Stimulated activated CD8-positive, alpha-beta memory T cell treated with anti-CD3 and anti-CD28 coated beads, Interleukin-4, amount 100 ng/mL, for 1 hour (primary cell): ENCODE data around the gene PTPRM.

Source experiments
- DNase-seq, 2 donors: peaks; one replicate each; pipeline ENCODE4 v3.0.0-alpha.2; 2020; ENCODE audit warnings: low read depth in 2 of 2, low spot score in 1 of 2

Gene PTPRM

GRCh38 chr18:7890075-7890474, 323.0 kb downstream of the PTPRM start:
- no peak for DNase-seq

GRCh38 chr18:7892556-7892955, 325.4 kb downstream of the PTPRM start:
- no peak for DNase-seq

DNA sequence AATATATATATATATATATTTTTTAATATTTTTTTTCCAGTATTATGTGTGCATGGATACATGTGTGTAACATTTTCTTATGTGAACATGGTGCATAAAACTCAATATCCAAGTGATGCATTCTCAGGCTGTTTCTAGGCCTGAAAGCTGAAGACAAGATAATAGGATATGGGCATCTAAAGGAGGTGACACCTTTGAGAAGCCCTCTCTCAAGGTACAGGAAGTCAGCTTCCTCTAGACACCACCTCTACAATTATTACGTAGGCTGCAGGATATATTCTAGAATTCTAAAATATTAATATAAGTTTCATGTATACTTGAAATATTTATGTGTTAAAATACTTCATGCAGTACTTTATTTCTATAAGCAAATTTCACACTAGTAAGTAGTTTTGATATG, 327.5 kb downstream of the PTPRM start:
- no peak for DNase-seq

GRCh38 chr18:7895346-7895745, 328.2 kb downstream of the PTPRM start:
- DNase-seq, result no peak

DNA sequence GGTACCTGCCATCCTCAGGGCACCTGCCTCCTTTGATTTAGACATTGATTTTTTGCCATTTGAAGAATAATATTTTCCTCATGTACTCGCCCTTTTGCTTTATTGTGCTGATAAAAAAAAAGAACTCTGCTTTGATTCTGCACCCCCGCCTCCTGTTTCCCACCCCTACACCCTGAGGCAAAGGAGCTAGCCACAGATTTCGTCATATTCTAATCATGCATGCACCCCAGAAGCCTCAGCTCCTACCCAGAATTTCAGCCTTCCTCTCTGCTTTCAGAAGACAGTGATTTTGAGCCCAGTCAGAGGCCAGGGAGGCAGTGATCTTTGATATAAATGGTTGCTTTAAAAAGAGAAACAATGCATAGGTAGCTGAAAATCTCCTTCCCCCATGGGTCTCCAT, 329.0 kb downstream of the PTPRM start:
- no peak for DNase-seq

GRCh38 chr18:7896805-7897518, 329.8 kb downstream of the PTPRM start:
- DNase-seq, result no peak

- no peak for DNase-seq
Measured at GRCh38 chr18:7898181-7898580, 331.1 kb downstream of the PTPRM start.

DNA sequence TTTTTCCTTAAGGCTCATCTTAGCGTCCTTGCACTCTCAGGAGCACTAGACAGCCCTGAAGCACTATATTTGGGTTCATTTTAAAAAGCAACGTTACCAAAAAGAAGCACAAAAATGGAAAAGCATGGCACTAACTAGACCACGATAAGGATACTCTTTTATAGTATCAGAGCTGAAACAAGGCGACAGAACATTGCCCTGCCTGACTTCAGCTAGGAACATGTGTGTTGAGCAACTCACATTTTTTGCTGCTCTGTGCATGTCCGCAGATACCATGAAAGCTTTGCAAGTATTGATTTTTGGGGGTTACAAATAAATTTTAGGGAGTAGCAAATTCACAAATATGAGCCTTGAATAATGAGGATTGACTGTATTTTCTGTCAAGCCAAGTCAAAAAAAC, 332.0 kb downstream of the PTPRM start:
- no peak for DNase-seq

GRCh38 chr18:7900091-7900490, 333.0 kb downstream of the PTPRM start:
- DNase-seq, result no peak

GRCh38 chr18:7901657-7902056, 334.5 kb downstream of the PTPRM start:
- DNase-seq, result no peak

DNA sequence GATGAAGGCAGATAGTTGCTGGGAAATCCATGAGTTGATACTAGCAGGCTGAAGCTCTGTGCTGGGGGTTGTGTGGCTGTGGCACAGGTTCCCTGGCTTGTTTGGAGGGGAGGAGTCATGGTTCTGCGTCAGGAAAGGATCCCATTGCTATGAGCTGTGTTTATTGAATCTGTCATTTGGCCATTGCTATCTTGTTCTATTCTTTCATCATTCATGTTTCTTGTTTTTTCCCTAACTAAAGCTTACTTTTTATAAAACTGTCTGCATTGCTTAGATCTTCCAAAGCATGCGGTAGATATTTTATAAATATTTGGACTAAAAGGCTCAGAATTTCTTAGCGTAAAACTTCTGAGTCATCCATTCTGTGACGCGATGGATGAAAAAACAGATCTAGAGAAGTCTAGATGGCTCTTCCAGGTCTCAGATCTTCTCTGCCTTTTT, 335.3 kb downstream of the PTPRM start:
- DNase-seq, result no peak

- no peak for DNase-seq
Measured at GRCh38 chr18:7904529-7904928, 337.4 kb downstream of the PTPRM start.

DNA sequence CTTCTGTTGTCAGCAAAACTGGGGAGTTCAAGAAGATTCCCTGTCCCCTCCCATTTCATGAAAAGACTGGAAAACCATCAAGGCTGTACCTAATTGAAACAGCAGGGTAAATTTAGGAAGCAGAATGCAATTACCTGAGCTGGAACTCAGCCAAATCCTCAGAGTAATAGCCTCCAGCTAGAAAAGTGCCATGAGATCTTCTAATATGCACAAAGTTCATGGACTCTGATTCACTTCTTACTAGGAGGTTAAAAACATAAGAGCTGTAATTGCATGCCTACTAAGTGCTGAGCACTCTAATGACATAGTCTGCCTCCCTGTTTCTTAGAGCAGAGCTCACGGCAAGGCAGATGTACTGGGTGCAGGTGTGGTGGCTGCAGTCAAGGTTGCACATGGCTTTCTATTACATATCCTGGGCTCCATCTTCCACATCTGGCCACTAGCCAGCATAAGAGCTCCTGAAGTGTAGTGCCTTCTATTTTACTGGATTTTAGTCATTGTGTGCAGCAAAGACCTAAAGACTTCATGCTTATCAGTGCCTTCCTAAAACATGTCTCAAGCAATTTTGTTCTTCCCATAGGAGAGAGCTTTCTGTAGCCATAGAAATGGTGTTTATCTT, 341.7 kb downstream of the PTPRM start:
- no peak for DNase-seq

DNA sequence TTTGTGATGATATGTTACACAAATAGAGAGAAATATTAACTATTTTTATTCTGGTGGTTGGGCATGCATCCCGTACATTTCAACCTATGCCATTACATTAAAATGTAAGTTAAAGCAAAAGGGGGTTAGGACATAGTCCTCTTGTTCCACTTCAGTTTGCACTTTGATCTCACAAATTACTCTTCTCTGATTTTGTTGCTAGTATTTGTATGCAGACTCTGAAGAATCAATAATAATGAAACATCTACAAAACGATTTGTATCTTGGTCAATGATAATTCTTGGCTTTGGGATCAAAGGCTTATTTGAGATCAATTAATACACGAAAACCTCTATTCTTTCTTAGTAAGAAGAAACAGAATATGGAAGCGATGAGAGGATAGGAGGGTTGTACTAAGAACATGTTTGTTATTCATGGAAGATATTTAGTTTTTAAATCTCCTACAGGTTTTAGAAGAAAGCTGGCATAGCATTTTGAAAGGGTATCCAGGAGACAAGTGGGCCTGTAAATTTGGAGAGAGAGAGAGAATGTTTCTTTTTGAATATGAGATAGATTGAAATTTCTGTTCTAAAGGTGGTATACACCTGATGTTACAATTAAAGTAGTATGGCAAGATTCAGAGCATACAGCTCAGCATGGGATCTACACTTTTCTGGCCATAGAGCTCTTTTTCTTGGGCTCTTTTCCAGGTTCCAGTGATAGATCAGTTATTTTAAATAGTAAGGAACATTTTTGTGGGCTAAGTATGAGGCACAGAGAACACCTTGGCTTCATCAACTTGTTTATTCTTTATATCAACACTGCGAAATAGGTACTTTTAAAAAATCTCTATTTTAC, 347.9 kb downstream of the PTPRM start:
- DNase-seq, result no peak

DNA sequence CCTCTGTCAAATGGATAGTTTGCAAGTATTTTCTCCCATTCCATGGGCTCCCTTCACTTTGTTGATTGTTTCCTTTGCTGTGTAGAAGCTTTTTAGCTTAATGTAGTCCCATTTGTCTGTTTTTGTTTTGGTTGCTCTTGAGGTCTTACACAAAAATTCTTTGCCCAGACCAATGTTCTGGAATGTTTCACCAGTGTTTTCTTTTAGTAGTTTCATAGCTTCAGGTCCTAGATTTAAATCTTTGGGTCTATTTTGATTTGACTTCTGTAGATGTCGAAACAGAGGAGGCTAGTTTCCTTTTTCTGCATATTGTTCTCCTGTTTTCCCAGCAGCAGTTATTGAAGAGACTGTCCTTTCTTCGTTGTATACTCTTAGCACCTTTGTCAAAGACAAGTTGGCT, 351.6 kb downstream of the PTPRM start:
- no peak for DNase-seq

GRCh38 chr18:7919565-7919964, 352.4 kb downstream of the PTPRM start:
- DNase-seq, result no peak

GRCh38 chr18:7921938-7922587, 354.9 kb downstream of the PTPRM start:
- no peak for DNase-seq

DNA sequence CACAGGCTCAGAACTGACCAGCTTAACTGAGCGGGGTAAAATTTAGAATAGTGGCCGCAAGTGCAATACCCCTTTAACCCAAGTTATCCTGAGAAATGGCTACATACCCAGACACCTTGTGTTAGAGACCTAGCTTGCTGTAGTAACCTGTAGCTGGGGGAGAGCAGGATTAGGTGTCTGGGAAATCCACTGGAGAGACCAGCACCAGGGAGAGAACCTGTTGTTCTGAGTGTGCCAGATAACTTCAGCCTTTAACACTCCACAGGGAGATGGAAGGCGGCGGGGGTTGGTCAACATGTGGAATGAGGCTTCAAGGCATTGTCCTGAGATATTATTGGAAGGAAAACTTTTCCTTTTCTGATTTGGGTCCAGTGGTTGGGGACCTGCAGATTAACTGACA, 356.0 kb downstream of the PTPRM start:
- no peak for DNase-seq

GRCh38 chr18:7924616-7925015, 357.5 kb downstream of the PTPRM start:
- DNase-seq, result no peak

GRCh38 chr18:7926526-7926925, 359.4 kb downstream of the PTPRM start:
- DNase-seq, result no peak

- no peak for DNase-seq
Measured at GRCh38 chr18:7927119-7927518, 360.0 kb downstream of the PTPRM start.

DNA sequence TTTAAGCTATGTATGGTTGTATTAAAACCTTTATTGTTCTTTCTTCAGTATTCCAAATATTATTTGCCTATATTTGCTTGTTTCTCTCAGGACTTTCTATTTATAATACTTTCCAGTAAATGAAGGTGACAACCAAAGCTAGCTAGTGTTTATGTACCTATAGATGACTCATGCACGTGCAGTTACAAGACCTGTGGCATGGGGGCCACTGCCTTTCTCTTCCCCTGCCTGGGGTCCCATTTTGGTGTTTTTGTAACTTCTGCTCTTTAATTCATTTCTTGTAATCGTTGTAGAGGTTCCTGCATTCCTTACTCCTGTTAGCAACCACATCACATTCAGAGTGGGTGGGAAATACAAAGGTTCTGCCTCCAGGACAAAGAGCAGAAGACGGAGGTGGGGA, 364.6 kb downstream of the PTPRM start:
- no peak for DNase-seq
